K562 (cell line): ENCODE data around the gene TACC3. TPM values are rescaled to one million over a fixed set of nuclear protein-coding genes. Genes with fewer than 3 reads are reported as not detected.
A peak's percentile ranks its signal among the peaks of the same experiment; 100 is the strongest.

Experiments
- ATF6 ChIP-seq: sonication (generic); formaldehyde crosslinking; IDR thresholded peaks from 2 replicates; pipeline ENCODE4 v1.4.0; 2020; ENCODE audit warnings: mild to moderate bottlenecking, missing genetic modification reagents
- EP400 ChIP-seq: fragments of 450-650 bp; IDR thresholded peaks from 2 replicates; pipeline ENCODE4 v1.6.1; 2017; ENCODE audit warnings: antibody characterized with exemption, mild to moderate bottlenecking, moderate library complexity
- NKRF ChIP-seq: fragments of 450-650 bp; IDR thresholded peaks from 2 replicates; pipeline ENCODE4 v1.6.1; 2016; ENCODE audit warnings: borderline replicate concordance
- SFPQ ChIP-seq: fragments of 200-400 bp; formaldehyde crosslinking; IDR thresholded peaks from 2 replicates; pipeline ENCODE4 v1.6.1; 2017; ENCODE audit warnings: mild to moderate bottlenecking, low read depth, low read length, moderate library complexity
- ZFX ChIP-seq: sonication (generic); formaldehyde crosslinking; IDR thresholded peaks from 2 replicates; pipeline ENCODE4 v1.8.0; 2022; ENCODE audit warnings: mild to moderate bottlenecking, missing genetic modification reagents, moderate library complexity
- ZNF224 ChIP-seq: sonication (generic); formaldehyde crosslinking; IDR thresholded peaks from 2 replicates; pipeline ENCODE4 v1.8.0; 2022; ENCODE audit warnings: mild to moderate bottlenecking, missing genetic modification reagents
- ZNF584 ChIP-seq: fragments of 200-800 bp; sonication (Bioruptor generic); IDR thresholded peaks from 2 replicates; pipeline ENCODE4 v1.6.1; 2016; ENCODE audit warnings: low read depth, mild to moderate bottlenecking, missing genetic modification characterization, missing compliant biosample characterization
- polyA plus RNA-seq, 8 experiments: library from polyadenylated mRNA; depleted of rRNA in 4 of 8; stranded (reverse) in 5 of 8; unstranded in 3 of 8; fragments of >200 nt; fragmentation: Nextera tagmentation in 2 of 8; fragmentation: Illumina TruSeq in 1 of 8; extraction: Ambion mirVana in 2 of 8; extraction: Trizol in 1 of 8; gene quantifications; 2 replicates each; pipeline versions ENCODE4 v1.2.1 to v1.2.3, GENCODE V29; 2011 to 2014; ENCODE audit warnings: inconsistent platforms in 1 of 8, missing spikeins in 1 of 8
- total RNA-seq, 7 experiments: library from RNA; depleted of rRNA in 6 of 7; stranded (reverse); fragments of >200 nt in 6 of 7; fragmentation: Illumina TruSeq in 2 of 7; extraction: Trizol in 2 of 7; gene quantifications; 2 replicates each; pipeline versions ENCODE4 v1.2.1 to v1.2.3, GENCODE V29; 2011 to 2021; ENCODE audit warnings: low replicate concordance in 1 of 7
- TF ChIP-seq, protein P1 (sequence below): fragments of 200-600 bp; sonication (generic); IDR thresholded peaks from one replicate; pipeline ENCODE4 v1.6.1; 2012; ENCODE audit warnings: mild to moderate bottlenecking, low read depth, low read length, inconsistent platforms

Gene TACC3
- total and polyA plus RNA-seq, 9 of the 15 experiments (the other 6 are each of a cell fraction or from before 2014, with no cell fraction given): 1.9 to 122 (median 55.6) TPM

GRCh38 chr4:1683736-1684505 is 37.4 kb upstream of the TACC3 start, which contains the start of gene FAM53A (continued):
- TF ChIP-seq NKRF (no peak), EP400 (peak; percentile 17; the same call in 1 of the 2 replicates), ZFX (CRISPR knock-in tag) (peak; percentile 89), ZNF584 (no peak), SFPQ (no peak), ZNF224 (CRISPR knock-in tag) (peak; percentile 75; the same call in 1 of the 2 replicates), ATF6 (CRISPR knock-in tag) (no peak)
- TF ChIP-seq, protein P1, sequence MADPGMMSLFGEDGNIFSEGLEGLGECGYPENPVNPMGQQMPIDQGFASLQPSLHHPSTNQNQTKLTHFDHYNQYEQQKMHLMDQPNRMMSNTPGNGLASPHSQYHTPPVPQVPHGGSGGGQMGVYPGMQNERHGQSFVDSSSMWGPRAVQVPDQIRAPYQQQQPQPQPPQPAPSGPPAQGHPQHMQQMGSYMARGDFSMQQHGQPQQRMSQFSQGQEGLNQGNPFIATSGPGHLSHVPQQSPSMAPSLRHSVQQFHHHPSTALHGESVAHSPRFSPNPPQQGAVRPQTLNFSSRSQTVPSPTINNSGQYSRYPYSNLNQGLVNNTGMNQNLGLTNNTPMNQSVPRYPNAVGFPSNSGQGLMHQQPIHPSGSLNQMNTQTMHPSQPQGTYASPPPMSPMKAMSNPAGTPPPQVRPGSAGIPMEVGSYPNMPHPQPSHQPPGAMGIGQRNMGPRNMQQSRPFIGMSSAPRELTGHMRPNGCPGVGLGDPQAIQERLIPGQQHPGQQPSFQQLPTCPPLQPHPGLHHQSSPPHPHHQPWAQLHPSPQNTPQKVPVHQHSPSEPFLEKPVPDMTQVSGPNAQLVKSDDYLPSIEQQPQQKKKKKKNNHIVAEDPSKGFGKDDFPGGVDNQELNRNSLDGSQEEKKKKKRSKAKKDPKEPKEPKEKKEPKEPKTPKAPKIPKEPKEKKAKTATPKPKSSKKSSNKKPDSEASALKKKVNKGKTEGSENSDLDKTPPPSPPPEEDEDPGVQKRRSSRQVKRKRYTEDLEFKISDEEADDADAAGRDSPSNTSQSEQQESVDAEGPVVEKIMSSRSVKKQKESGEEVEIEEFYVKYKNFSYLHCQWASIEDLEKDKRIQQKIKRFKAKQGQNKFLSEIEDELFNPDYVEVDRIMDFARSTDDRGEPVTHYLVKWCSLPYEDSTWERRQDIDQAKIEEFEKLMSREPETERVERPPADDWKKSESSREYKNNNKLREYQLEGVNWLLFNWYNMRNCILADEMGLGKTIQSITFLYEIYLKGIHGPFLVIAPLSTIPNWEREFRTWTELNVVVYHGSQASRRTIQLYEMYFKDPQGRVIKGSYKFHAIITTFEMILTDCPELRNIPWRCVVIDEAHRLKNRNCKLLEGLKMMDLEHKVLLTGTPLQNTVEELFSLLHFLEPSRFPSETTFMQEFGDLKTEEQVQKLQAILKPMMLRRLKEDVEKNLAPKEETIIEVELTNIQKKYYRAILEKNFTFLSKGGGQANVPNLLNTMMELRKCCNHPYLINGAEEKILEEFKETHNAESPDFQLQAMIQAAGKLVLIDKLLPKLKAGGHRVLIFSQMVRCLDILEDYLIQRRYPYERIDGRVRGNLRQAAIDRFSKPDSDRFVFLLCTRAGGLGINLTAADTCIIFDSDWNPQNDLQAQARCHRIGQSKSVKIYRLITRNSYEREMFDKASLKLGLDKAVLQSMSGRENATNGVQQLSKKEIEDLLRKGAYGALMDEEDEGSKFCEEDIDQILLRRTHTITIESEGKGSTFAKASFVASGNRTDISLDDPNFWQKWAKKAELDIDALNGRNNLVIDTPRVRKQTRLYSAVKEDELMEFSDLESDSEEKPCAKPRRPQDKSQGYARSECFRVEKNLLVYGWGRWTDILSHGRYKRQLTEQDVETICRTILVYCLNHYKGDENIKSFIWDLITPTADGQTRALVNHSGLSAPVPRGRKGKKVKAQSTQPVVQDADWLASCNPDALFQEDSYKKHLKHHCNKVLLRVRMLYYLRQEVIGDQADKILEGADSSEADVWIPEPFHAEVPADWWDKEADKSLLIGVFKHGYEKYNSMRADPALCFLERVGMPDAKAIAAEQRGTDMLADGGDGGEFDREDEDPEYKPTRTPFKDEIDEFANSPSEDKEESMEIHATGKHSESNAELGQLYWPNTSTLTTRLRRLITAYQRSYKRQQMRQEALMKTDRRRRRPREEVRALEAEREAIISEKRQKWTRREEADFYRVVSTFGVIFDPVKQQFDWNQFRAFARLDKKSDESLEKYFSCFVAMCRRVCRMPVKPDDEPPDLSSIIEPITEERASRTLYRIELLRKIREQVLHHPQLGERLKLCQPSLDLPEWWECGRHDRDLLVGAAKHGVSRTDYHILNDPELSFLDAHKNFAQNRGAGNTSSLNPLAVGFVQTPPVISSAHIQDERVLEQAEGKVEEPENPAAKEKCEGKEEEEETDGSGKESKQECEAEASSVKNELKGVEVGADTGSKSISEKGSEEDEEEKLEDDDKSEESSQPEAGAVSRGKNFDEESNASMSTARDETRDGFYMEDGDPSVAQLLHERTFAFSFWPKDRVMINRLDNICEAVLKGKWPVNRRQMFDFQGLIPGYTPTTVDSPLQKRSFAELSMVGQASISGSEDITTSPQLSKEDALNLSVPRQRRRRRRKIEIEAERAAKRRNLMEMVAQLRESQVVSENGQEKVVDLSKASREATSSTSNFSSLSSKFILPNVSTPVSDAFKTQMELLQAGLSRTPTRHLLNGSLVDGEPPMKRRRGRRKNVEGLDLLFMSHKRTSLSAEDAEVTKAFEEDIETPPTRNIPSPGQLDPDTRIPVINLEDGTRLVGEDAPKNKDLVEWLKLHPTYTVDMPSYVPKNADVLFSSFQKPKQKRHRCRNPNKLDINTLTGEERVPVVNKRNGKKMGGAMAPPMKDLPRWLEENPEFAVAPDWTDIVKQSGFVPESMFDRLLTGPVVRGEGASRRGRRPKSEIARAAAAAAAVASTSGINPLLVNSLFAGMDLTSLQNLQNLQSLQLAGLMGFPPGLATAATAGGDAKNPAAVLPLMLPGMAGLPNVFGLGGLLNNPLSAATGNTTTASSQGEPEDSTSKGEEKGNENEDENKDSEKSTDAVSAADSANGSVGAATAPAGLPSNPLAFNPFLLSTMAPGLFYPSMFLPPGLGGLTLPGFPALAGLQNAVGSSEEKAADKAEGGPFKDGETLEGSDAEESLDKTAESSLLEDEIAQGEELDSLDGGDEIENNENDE: no peak
